Stomach smooth muscle (tissue), 2 donors: Measurements from ENCODE around the gene COL5A1.

ENCODE experiments used
- H3K27ac ChIP-seq: one replicate; pipeline ENCODE4 v1.7.0; 2013; ENCODE audit warnings: mild to moderate bottlenecking, low read length, inconsistent platforms
- H3K27me3 ChIP-seq, 2 donors: one replicate each; pipeline ENCODE4 v1.7.0; 2013; ENCODE audit warnings: low read length in 2 of 2; ENCODE audit not compliant: insufficient read depth in 2 of 2, control insufficient read depth in 1 of 2
- H3K36me3 ChIP-seq, 2 donors: one replicate each; pipeline ENCODE4 v1.7.0; 2013; ENCODE audit warnings: low read length in 2 of 2; ENCODE audit not compliant: control insufficient read depth in 2 of 2, insufficient read depth in 2 of 2
- H3K4me1 ChIP-seq: one replicate; pipeline ENCODE4 v1.7.0; 2013; ENCODE audit warnings: low read length; ENCODE audit not compliant: control insufficient read depth, insufficient read depth
- H3K4me3 ChIP-seq, 2 donors: one replicate each; pipeline ENCODE4 v1.7.0; 2013; ENCODE audit warnings: low read length in 2 of 2
- H3K9ac ChIP-seq, 2 donors: one replicate each; pipeline ENCODE4 v1.7.0; 2013; ENCODE audit warnings: low read length in 2 of 2, mild to moderate bottlenecking in 1 of 2
- H3K9me3 ChIP-seq, 2 donors: one replicate each; pipeline ENCODE4 v1.7.0; 2013; ENCODE audit warnings: low read length in 2 of 2; ENCODE audit not compliant: control insufficient read depth in 2 of 2
- donor health status: healthy.
- donor health status: Pancreatic carcinoma.

Gene COL5A1

DNA sequence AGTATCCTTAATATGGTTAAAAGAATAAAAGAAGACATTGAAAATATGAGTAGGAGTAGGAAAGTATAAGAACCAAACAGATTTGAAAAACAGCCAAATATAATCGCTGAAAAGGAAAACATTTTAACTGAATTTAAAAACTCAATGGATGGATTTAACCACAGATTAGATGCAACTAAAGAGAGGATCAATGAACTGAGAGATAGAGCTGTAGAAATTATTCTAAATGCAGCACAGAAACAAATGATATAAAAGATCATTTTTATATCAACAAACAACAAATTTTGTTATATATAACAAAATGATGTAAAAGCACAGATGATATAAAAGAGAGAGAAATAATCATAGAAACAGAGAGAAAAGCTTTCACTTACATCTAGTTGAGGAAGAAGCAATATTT is 29.3 kb upstream of the COL5A1 start:
- Histone ChIP-seq H3K4me3 (no peak overlapping the region), H3K36me3 (no peaks in the 10 kb centered on the region), H3K27ac (no peak overlapping the region), H3K9me3 (no peaks in the 10 kb centered on the region), H3K4me1 (no peaks in the 10 kb centered on the region), H3K27me3 (no peaks in the 10 kb centered on the region), H3K9ac (no peak overlapping the region)

DNA sequence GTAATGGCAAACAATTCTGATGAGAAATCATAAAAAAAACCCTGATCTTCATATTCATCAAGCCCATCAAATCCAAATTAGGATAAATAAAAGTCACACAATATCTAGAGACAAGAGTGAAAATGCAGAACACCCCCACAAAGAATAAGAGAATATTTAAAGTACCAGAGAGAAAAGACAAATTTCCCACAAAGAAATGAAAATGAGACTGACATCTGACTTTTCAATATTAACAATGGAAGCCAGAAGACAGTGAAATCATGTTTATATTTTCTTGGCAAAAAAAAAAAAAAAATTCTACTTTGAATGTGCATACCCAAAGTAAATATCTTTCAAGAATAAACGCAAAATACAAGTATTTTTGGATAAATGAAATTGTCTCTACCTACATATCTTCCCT is 28.9 kb upstream of the COL5A1 start:
- no peaks in the 10 kb centered on the region for H3K9me3 ChIP-seq
- H3K9ac ChIP-seq = no peak overlapping the region
- no peaks in the 10 kb centered on the region for H3K27me3 ChIP-seq
- no peaks in the 10 kb centered on the region for H3K4me1 ChIP-seq
- H3K4me3 ChIP-seq = no peak overlapping the region
- H3K27ac ChIP-seq = no peak overlapping the region
- H3K36me3 ChIP-seq = no peaks in the 10 kb centered on the region

DNA sequence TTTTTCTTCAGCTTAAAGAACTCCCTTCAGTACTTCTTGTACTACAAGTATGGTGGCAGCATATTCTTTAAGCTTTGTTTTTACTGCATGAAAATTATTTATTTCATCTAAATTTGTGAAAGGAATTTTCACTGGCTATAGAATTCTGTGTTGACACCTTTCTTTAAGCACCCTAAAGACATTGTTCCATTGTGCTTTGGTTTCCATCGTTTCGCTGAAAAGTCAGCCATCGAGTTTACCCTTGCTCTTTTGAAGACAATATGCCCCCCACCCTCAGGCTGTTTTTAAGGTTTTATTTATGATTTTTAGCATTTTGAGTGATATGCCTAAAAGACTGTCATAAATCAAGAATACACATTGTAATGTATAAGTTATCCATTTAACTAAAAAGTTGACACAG is 27.3 kb upstream of the COL5A1 start:
- Histone ChIP-seq H3K27me3 (peaks cover 0 to 3% of the 10 kb centered on the region in 2 donors), H3K9ac (no peak overlapping the region), H3K27ac (no peak overlapping the region), H3K4me1 (peaks cover 2% of the 10 kb centered on the region), H3K36me3 (no peaks in the 10 kb centered on the region), H3K9me3 (no peaks in the 10 kb centered on the region), H3K4me3 (no peak overlapping the region)

DNA sequence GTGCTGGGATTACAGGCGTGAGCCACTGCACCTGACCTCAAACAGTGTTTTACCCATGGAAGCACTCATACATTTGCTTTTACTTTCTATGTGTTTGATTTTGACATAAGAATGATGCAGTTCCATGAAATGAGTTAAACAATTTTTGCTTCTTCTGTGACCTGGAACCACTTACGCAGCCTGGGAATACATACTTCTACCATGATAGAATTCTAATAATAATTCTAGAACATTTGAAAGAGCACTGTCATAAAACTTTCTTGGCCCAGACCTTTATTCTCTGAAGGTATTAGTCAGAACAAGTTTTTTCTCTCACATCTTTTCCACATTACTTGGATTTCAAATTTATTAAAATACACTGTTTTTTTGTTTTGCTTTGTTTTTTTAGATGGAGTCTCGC is 25.3 kb upstream of the COL5A1 start:
- Histone ChIP-seq H3K9ac (no peak overlapping the region), H3K27me3 (peaks cover 0 to 3% of the 10 kb centered on the region in 2 donors), H3K27ac (no peak overlapping the region), H3K4me1 (peaks cover 2% of the 10 kb centered on the region), H3K36me3 (no peaks in the 10 kb centered on the region), H3K4me3 (no peak overlapping the region), H3K9me3 (no peaks in the 10 kb centered on the region)

DNA sequence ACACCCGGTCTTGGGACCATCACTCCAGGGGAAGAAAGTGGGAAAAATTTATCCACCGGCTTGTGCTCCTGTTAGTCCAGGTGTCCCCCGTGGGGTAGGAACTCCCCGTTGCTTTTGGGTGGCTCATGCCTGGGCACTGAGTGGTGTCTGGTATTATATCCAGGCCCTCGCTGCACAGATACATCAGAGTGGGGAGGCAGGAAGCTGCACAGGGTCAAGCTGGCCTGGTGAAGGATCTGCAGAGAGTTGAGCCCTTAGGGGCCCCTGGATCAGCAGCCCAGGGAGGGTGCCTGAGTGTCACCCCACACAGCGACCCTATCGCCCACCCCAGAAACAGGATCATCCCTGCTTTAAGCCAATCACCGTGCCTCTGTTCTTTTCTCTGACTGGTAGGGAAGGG is 24.4 kb upstream of the COL5A1 start:
- no peaks in the 10 kb centered on the region for H3K9me3 ChIP-seq
- peaks cover 2% of the 10 kb centered on the region for H3K4me1 ChIP-seq
- H3K4me3 ChIP-seq = no peak overlapping the region
- peaks cover 0 to 3% of the 10 kb centered on the region in 2 donors for H3K27me3 ChIP-seq
- H3K27ac ChIP-seq = no peak overlapping the region
- no peak overlapping the region for H3K9ac ChIP-seq
- no peaks in the 10 kb centered on the region for H3K36me3 ChIP-seq

DNA sequence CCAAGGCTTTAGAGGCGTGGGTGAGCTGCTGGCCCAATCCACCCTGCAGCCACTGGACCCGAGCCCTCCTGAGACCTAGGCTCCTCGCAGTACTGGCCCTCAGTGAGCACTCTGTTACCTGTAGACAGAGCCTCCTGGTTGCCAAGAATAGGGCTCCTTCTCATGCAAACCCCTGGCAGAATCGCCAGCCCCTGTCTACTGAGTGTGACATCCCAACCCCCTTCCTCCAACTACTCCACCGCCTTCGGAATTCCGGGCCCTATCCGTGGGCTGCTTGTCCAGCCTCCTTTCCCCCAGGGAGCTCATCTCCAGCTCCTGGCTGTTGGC is 23.8 kb upstream of the COL5A1 start:
- no peak overlapping the region for H3K4me3 ChIP-seq
- H3K9ac ChIP-seq = no peak overlapping the region
- H3K27ac ChIP-seq = no peak overlapping the region
- H3K4me1 ChIP-seq = peaks cover 2% of the 10 kb centered on the region
- peaks cover 0 to 3% of the 10 kb centered on the region in 2 donors for H3K27me3 ChIP-seq
- no peaks in the 10 kb centered on the region for H3K9me3 ChIP-seq
- no peaks in the 10 kb centered on the region for H3K36me3 ChIP-seq

DNA sequence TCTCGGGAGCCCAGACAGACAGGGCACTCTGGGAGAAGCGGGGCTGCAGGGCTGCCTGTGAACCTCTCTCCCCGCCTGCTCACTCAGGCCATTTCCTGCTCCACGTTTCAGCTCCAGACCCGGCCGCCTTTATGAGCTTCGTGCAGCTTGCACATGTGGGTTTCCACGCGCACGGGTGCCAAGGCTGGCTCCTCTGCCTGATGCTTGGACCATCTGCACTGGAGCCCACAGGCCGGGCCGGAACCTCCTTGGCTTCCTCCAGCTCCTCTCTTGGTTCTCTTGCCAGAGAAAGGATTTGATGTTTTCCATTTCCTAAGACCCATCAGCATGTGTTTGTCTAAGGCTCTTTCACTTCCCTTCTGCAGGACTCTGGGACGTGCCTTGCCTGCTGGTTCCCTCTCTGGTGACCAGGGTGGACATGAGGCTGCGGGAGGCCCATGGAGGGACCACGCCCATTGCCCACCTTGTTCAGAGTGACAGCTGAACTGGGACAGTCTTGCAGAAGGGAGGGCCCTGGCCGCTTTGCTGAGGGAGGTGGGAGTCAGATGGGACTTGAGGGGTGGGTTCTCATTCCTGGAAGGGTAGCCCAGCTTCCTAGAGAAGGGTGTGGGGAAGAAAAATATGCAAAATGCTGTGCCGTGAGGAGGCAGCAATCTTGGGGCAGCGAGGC is 23.3 kb upstream of the COL5A1 start:
- Histone ChIP-seq H3K9me3 (no peaks in the 10 kb centered on the region), H3K4me1 (peaks cover 2% of the 10 kb centered on the region), H3K4me3 (no peak overlapping the region), H3K36me3 (no peaks in the 10 kb centered on the region), H3K27ac (no peak overlapping the region), H3K9ac (no peak overlapping the region), H3K27me3 (peaks cover 0 to 5% of the 10 kb centered on the region in 2 donors)

DNA sequence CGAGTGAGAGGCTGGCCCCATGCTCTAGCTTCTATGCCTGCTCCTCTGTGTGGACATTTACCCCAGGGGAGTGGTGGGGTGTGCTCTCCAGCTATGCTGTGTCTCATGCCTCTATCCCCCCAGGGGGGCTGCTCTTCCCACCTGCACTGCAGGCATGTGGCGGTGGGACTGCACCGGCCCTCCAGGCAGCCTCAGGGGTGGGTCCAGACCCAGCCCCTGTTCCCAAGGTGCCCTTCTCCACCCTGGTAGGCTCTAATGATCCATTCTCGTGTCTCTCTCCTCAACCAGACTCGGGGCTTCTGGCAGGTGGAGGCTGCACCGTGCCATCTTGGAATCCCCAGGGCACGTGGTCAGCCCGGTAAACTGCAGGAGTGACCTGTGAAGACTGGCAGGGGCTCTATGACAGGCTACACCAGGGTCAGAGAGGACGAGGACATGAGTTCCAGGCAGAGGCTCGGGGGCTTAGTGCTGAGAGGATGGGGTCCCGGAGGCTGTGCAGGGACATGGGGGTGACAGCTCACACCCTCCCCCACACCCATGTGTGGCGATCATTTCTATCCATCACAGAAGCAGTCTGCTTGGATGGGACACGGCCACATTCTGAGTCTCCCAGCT is 22.7 kb upstream of the COL5A1 start:
- no peak overlapping the region for H3K9ac ChIP-seq

DNA sequence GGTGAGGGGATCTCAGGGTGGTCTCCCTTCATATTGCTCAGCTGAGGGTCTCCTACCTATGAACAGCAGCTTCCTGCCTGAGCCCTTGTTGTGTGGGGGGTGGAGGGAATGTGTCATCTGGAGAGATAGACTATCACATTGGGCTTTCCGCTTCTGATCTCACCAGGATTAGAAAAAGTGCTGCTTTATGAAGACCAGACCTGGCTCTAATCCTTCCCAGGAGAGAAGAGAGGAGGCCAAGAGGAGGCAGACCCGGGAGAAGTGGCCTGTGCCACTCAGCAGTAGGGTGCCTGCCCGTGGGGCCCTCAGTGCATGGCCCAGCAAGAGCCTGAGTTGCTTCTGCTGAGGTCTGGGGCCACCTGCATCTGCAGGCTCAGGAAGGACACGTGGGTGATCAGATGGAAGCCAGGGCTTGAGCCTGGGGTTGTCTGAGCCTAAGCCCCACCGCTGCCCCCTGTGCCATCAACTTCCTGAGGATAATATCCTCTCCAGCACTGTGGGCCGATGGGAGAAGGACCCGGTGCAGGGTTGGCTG is 22.1 kb upstream of the COL5A1 start:
- Histone ChIP-seq H3K36me3 (no peaks in the 10 kb centered on the region), H3K27ac (no peak overlapping the region), H3K4me3 (no peak overlapping the region), H3K27me3 (peaks cover 0 to 5% of the 10 kb centered on the region in 2 donors), H3K9me3 (no peaks in the 10 kb centered on the region), H3K4me1 (peaks cover 2% of the 10 kb centered on the region), H3K9ac (no peak overlapping the region)

More for the DNA sequence above, 22.7 kb upstream of the COL5A1 start:
- no peaks in the 10 kb centered on the region for H3K9me3 ChIP-seq
- peaks cover 0 to 5% of the 10 kb centered on the region in 2 donors for H3K27me3 ChIP-seq
- H3K4me3 ChIP-seq = no peak overlapping the region
- no peak overlapping the region for H3K27ac ChIP-seq
- peaks cover 2% of the 10 kb centered on the region for H3K4me1 ChIP-seq
- H3K36me3 ChIP-seq = no peaks in the 10 kb centered on the region

DNA sequence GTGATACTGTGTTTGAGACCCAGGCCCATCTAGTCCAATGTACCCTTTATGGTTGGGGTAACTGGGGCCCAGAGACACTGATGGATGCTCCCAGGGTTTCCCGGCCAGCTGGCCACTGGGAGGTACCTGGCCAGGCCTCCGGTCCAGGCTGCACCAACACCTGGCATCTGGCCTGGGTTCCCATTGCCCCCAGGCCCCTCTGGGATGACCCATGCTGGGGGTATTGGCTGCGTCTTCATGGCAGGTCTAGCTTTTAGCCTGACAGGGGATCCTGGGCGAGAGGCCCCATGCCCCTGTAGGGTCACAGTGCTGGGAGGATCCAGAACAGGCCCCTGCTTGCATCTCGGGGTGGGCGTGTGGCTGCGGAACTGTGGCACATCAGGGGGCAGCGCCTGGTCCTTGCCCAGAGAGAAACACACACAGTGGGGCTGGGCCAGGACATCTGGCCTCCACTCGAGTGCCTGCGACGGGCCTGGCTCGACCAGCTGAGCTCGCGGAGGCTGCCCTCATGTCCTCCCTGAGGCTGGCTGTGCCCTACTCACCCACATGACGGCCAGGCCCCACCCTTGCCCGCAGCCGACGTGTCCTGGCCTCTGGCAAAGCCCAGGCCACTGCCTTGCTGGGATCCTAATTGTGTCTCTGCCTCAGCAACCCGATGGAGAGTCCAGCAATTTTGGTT is 21.5 kb upstream of the COL5A1 start:
- Histone ChIP-seq H3K9ac (no peak overlapping the region), H3K27me3 (peaks cover 0 to 5% of the 10 kb centered on the region in 2 donors), H3K27ac (no peak overlapping the region), H3K36me3 (no peaks in the 10 kb centered on the region), H3K4me1 (peaks cover 2% of the 10 kb centered on the region), H3K9me3 (no peaks in the 10 kb centered on the region), H3K4me3 (no peak overlapping the region)
